IMR-90 (cell line): ENCODE measurements around the gene PLEKHA8. TPM values are rescaled to one million over a fixed set of nuclear protein-coding genes. Genes with fewer than 3 reads are reported as not detected.

Source experiments
- ATAC-seq: fragments of 200-7000 bp; cut with Tn5 transposase; 2 replicates; pipeline ENCODE4 v1.9.1; 2020; ENCODE audit warnings: low read depth, mild to moderate bottlenecking, moderate library complexity
- BruUV-seq: library from RNA; stranded (reverse); fragments of 400-500 nt; replicated peaks from 2 replicates; lab custom pipeline; 2021; lab: Mats Ljungman, UMichigan
- CTCF ChIA-PET: fragments of 300-600 bp; formaldehyde crosslinking; extraction: SDS; loops from one replicate; lab custom pipeline; 2021; ENCODE audit warnings: antibody characterized with exemption; lab: Yijun Ruan, JAX
- POLR2A ChIA-PET: fragments of 300-600 bp; sonication (Branson Sonifier 250); formaldehyde crosslinking; loops from one replicate; lab custom pipeline; 2022; ENCODE audit warnings: antibody characterized with exemption; ENCODE audit not compliant: unreplicated experiment; lab: Charles Lee
- DNase-seq: peaks from one replicate; pipeline ENCODE4 v3.0.0; 2013
- H2AFZ ChIP-seq: replicated peaks from 2 replicates; pipeline ENCODE3; 2013; ENCODE audit warnings: low read length, mild to moderate bottlenecking; ENCODE audit not compliant: poor library complexity
- H2AK5ac ChIP-seq: 2 replicates; pipeline ENCODE4 v1.6.1; 2013; ENCODE audit warnings: low read depth, low read length, inconsistent platforms
- H2AK9ac ChIP-seq: replicated peaks from 2 replicates; pipeline ENCODE3; 2013; ENCODE audit warnings: mild to moderate bottlenecking, low read depth, low read length, moderate library complexity; ENCODE audit not compliant: poor library complexity
- H2BK120ac ChIP-seq: 2 replicates; pipeline ENCODE4 v1.6.1; 2013; ENCODE audit warnings: low read depth, low read length, inconsistent platforms
- H2BK15ac ChIP-seq: 3 replicates; pipeline ENCODE4 v1.6.1; 2013; ENCODE audit warnings: low read depth, low read length, inconsistent platforms
- H2BK20ac ChIP-seq: 2 replicates; pipeline ENCODE4 v1.6.1; 2013; ENCODE audit warnings: low read depth, mild to moderate bottlenecking, inconsistent platforms, low read length, moderate library complexity
- H2BK5ac ChIP-seq: 2 replicates; pipeline ENCODE4 v1.6.1; 2013; ENCODE audit warnings: mild to moderate bottlenecking, low read depth, low read length, inconsistent platforms; ENCODE audit not compliant: poor library complexity, severe bottlenecking
- H3K14ac ChIP-seq: replicated peaks from 2 replicates; pipeline ENCODE4 v1.6.1; 2013; ENCODE audit warnings: low read depth, low read length, inconsistent platforms
- H3K18ac ChIP-seq: 2 replicates; pipeline ENCODE4 v1.6.1; 2013; ENCODE audit warnings: low read depth, low read length, control low read depth
- H3K23ac ChIP-seq: 2 replicates; pipeline ENCODE4 v1.6.1; 2013; ENCODE audit warnings: low read depth, low read length, inconsistent platforms
- H3K27ac ChIP-seq: 2 replicates; pipeline ENCODE4 v1.5.1; 2013; ENCODE audit warnings: mild to moderate bottlenecking, control low read depth, low read length; ENCODE audit not compliant: insufficient read depth
- H3K27me3 ChIP-seq: 2 replicates; pipeline ENCODE4 v1.6.1; 2013; ENCODE audit warnings: low read length; ENCODE audit not compliant: control insufficient read depth, insufficient read depth
- H3K36me3 ChIP-seq: 2 replicates; pipeline ENCODE4 v1.6.1; 2013; ENCODE audit warnings: low read length, mixed read lengths; ENCODE audit not compliant: control insufficient read depth, insufficient read depth
- H3K4ac ChIP-seq: 2 replicates; pipeline ENCODE4 v1.6.1; 2013; ENCODE audit warnings: low read depth, low read length, inconsistent platforms
- H3K4me1 ChIP-seq: 2 replicates; pipeline ENCODE4 v1.6.1; 2013; ENCODE audit warnings: low read length, mixed read lengths; ENCODE audit not compliant: control insufficient read depth, insufficient read depth
- H3K4me2 ChIP-seq: 2 replicates; pipeline ENCODE4 v1.6.1; 2013; ENCODE audit warnings: low read depth, mild to moderate bottlenecking, control low read depth, low read length, moderate library complexity
- H3K4me3 ChIP-seq: 2 replicates; pipeline ENCODE4 v1.5.1; 2013; ENCODE audit warnings: low read depth, mild to moderate bottlenecking, control low read depth, low read length, moderate library complexity; ENCODE audit not compliant: insufficient read depth
- H3K56ac ChIP-seq: 2 replicates; pipeline ENCODE4 v1.6.1; 2013; ENCODE audit warnings: low read length, inconsistent platforms; ENCODE audit not compliant: insufficient read depth; ENCODE audit errors: extremely low read depth
- H3K79me1 ChIP-seq, 2 experiments: 2 replicates each; pipeline ENCODE4 v1.6.1; 2013; ENCODE audit warnings: low read length in 2 of 2, inconsistent platforms in 1 of 2, low read depth in 1 of 2
- H3K9ac ChIP-seq: 2 replicates; pipeline ENCODE4 v1.6.1; 2013; ENCODE audit warnings: low read depth, low read length, control low read depth
- H3K9me1 ChIP-seq: 2 replicates; pipeline ENCODE4 v1.6.1; 2013; ENCODE audit warnings: low read length, inconsistent platforms; ENCODE audit not compliant: insufficient read depth
- H3K9me3 ChIP-seq: 2 replicates; pipeline ENCODE4 v1.6.1; 2013; ENCODE audit warnings: low read length; ENCODE audit not compliant: control insufficient read depth, insufficient read depth
- H4K20me1 ChIP-seq: 2 replicates; pipeline ENCODE4 v1.6.1; 2013; ENCODE audit warnings: low read length, inconsistent platforms; ENCODE audit not compliant: insufficient read depth
- H4K5ac ChIP-seq: 2 replicates; pipeline ENCODE4 v1.6.1; 2013; ENCODE audit warnings: mild to moderate bottlenecking, low read depth, low read length, control low read depth
- H4K8ac ChIP-seq, 2 experiments: 2 replicates each; pipeline ENCODE4 v1.6.1; 2013; ENCODE audit warnings: low read depth in 2 of 2, low read length in 2 of 2, control low read depth in 1 of 2, inconsistent platforms in 1 of 2
- H4K91ac ChIP-seq: 2 replicates; pipeline ENCODE4 v1.6.1; 2013; ENCODE audit warnings: low read depth, low read length, inconsistent platforms; ENCODE audit not compliant: insufficient read depth
- ELK1 ChIP-seq: fragments of 150-350 bp; IDR thresholded peaks from 2 replicates; pipeline ENCODE4 v1.6.1; 2016; ENCODE audit warnings: low read depth, mild to moderate bottlenecking, low read length, moderate library complexity, borderline replicate concordance
- RAD21 ChIP-seq: IDR thresholded peaks from 2 replicates; pipeline ENCODE4 v1.6.1; 2012; ENCODE audit warnings: low read length, improper control_type of control experiment
- SMC3 ChIP-seq: fragments of 150-350 bp; IDR thresholded peaks from 2 replicates; pipeline ENCODE4 v1.6.1; 2016; ENCODE audit warnings: low read depth, mild to moderate bottlenecking, antibody characterized with exemption, low read length, moderate library complexity
- WGBS, 2 experiments: methylation state at CpG; one replicate each; pipeline versions ENCODE4 v1.1.5 to v1.1.7; 2013; ENCODE audit warnings: missing lambda C conversion rate in 2 of 2; ENCODE audit not compliant: insufficient read length in 1 of 2; ENCODE audit errors: extremely low coverage in 2 of 2; 5-methylcytosine and 5-hydroxymethylcytosine counted together
- dilution Hi-C: fragments of 300-500 bp; cut with HindIII; formaldehyde crosslinking; loops from one replicate; pipeline ENCODE4 v1.14.3; 2018; ENCODE audit warnings: low sequenced_read_pairs; ENCODE audit not compliant: unreplicated experiment
- in situ Hi-C: fragments of 300-500 bp; cut with MboI; formaldehyde crosslinking; loops from 3 replicates; pipeline ENCODE4 v1.14.3; 2019; ENCODE audit warnings: low sequenced_read_pairs, inconsistent platforms, mixed read lengths
- intact Hi-C: fragments of 100-400 bp; cut with micrococcal nuclease; formaldehyde crosslinking; loops from 2 replicates; pipeline ENCODE4 v1.10.0; 2022
- polyA plus RNA-seq, 3 experiments: library from polyadenylated mRNA; depleted of rRNA; stranded (reverse); fragments of >200 nt; gene quantifications; 2 replicates each; pipeline ENCODE4 v1.2.3, GENCODE V29; 2012; ENCODE audit warnings: low replicate concordance in 1 of 3
- total RNA-seq: library from RNA; depleted of rRNA; stranded (reverse); fragments of >200 nt; gene quantifications from 2 replicates; pipeline ENCODE4 v1.2.3, GENCODE V29; 2012
- TF ChIP-seq, protein P1 (sequence below): conservative IDR thresholded peaks from 2 replicates; pipeline ENCODE4 v1.5.1; 2012; ENCODE audit warnings: mild to moderate bottlenecking, low read depth, low read length, improper control_type of control experiment

Gene PLEKHA8
- total and polyA plus RNA-seq, 2 of the 4 experiments (the other 2 are of a cell fraction): 3.6 to 9.7 TPM

DNA sequence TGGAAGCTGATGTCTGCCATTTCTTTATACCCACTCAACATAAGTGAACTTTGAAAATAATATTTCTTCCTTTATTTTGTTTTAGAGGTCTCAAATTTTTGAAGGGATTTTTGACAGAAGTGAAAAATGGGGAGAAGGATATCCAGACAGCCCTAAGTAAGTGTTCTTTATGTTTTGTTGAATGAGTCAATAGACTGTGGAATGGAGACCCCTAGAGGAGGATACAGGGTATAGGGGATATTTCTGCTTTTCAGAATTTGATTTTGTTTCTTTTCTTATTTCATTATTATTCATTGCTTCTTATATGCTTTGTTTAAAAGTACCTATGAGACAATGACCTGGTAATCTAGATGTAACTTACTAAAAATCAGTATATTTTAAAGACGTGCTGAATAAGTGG, 34.4 kb downstream of the PLEKHA8 start:
- no peak overlapping the region for H3K4me3 ChIP-seq
- H3K36me3 ChIP-seq: peaks cover 10% of the 10 kb centered on the region
- ChIA-PET CTCF (interaction anchor here (0.9 to 2.0 kb wide), 3 partner anchors 12 to 141 kb away, joined by 3 to 7 read pairs (median 4); no protein-coding TSS in a partner anchor), POLR2A (no interaction called here)
- H2BK15ac ChIP-seq: no peak overlapping the region
- H3K4ac ChIP-seq: no peak overlapping the region
- in situ Hi-C loops: loop anchor here (25.0 kb wide), 1 partner anchor 325 kb away; no protein-coding TSS in a partner anchor
- H2AK9ac ChIP-seq: no peak overlapping the region
- no peaks in the 10 kb centered on the region for H4K20me1 ChIP-seq
- H2AFZ ChIP-seq: no peak overlapping the region
- no peaks in the 10 kb centered on the region; the same call in 1 of the 2 replicates for H3K9me1 ChIP-seq
- TF ChIP-seq ELK1 (no peak), SMC3 (peak; percentile 49; the same call in 1 of the 2 replicates), RAD21 (peak; percentile 73)
- TF ChIP-seq, protein P1, sequence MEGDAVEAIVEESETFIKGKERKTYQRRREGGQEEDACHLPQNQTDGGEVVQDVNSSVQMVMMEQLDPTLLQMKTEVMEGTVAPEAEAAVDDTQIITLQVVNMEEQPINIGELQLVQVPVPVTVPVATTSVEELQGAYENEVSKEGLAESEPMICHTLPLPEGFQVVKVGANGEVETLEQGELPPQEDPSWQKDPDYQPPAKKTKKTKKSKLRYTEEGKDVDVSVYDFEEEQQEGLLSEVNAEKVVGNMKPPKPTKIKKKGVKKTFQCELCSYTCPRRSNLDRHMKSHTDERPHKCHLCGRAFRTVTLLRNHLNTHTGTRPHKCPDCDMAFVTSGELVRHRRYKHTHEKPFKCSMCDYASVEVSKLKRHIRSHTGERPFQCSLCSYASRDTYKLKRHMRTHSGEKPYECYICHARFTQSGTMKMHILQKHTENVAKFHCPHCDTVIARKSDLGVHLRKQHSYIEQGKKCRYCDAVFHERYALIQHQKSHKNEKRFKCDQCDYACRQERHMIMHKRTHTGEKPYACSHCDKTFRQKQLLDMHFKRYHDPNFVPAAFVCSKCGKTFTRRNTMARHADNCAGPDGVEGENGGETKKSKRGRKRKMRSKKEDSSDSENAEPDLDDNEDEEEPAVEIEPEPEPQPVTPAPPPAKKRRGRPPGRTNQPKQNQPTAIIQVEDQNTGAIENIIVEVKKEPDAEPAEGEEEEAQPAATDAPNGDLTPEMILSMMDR: peak; percentile 77
- H3K27ac ChIP-seq: no peak overlapping the region
- no peaks in the 10 kb centered on the region for H3K9me3 ChIP-seq
- H3K4me2 ChIP-seq: no peak overlapping the region
- peak; percentile 89 for ATAC-seq
- DNase-seq: peak; percentile 56
- no peak overlapping the region for H2BK20ac ChIP-seq
- intact Hi-C loops: loop anchor here (1.0 to 5.0 kb wide), 7 partner anchors 35 to 425 kb away; partner anchors contain the start of genes FKBP14, PLEKHA8 and SCRN1
- no peak overlapping the region for H3K56ac ChIP-seq
- no peak overlapping the region for H2BK120ac ChIP-seq
- BruUV-seq: no TSS peak
- dilution Hi-C loops: no loop called here
- H2BK5ac ChIP-seq: no peak overlapping the region
- H3K27me3 ChIP-seq: no peaks in the 10 kb centered on the region
- H3K14ac ChIP-seq: no peak overlapping the region
- no peak overlapping the region for H2AK5ac ChIP-seq
- no peak overlapping the region for H4K91ac ChIP-seq
- no CpG with 5 or more reads among the region's 1 CpG for WGBS, 2 experiments
- H3K79me1 ChIP-seq: no peaks in the 10 kb centered on the region
- no peak overlapping the region for H3K9ac ChIP-seq
- H3K23ac ChIP-seq: no peak overlapping the region
- no peak overlapping the region for H4K5ac ChIP-seq
- no peak overlapping the region for H3K18ac ChIP-seq
- no peaks in the 10 kb centered on the region for H3K4me1 ChIP-seq
- H4K8ac ChIP-seq: no peak overlapping the region
